ENCODE data around the gene CD200R1.

CD200R1 gene

DNA sequence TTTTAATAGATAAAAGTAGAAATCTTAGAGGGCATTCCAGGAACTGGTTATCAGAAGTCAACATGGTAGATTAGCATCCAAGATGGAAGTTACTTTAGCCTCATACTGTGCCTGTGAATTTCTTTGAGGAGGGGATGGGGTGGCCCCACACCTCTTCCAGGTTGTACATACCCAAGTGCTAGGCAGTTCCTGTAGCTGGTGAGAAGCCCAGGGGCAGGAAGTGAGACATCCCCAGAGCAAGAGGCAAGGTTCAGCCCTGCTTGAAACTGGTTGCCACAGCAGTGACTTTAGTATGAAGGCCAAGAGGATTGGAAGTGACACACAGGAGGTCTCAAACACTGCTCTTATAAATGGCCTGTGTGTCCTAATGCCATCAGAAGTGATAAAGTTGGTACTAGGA is 27.8 kb upstream of the CD200R1 start:
- no peak overlapping the region for H3K4me2 ChIP-seq
- no peak overlapping the region for H3K4me3 ChIP-seq (IDR thresholded peaks at IDR 0.05; ENCODE audit: insufficient read depth, low read depth, low read length)
- H3K27ac ChIP-seq = no peak overlapping the region
- no peaks in the 10 kb centered on the region for H3K79me2 ChIP-seq (ENCODE audit: insufficient read depth, low read depth)
- H3K27me3 ChIP-seq (ENCODE audit: insufficient read depth, low read depth) = no peaks in the 10 kb centered on the region
- TF ChIP-seq, protein P1, sequence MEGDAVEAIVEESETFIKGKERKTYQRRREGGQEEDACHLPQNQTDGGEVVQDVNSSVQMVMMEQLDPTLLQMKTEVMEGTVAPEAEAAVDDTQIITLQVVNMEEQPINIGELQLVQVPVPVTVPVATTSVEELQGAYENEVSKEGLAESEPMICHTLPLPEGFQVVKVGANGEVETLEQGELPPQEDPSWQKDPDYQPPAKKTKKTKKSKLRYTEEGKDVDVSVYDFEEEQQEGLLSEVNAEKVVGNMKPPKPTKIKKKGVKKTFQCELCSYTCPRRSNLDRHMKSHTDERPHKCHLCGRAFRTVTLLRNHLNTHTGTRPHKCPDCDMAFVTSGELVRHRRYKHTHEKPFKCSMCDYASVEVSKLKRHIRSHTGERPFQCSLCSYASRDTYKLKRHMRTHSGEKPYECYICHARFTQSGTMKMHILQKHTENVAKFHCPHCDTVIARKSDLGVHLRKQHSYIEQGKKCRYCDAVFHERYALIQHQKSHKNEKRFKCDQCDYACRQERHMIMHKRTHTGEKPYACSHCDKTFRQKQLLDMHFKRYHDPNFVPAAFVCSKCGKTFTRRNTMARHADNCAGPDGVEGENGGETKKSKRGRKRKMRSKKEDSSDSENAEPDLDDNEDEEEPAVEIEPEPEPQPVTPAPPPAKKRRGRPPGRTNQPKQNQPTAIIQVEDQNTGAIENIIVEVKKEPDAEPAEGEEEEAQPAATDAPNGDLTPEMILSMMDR (conservative IDR thresholded peaks at IDR 0.05; ENCODE audit: low read depth, low read length) = no peak
- H4K20me1 ChIP-seq (ENCODE audit: insufficient read depth) = no peaks in the 10 kb centered on the region
- no peak overlapping the region for H3K9ac ChIP-seq
- no peak overlapping the region for H2AFZ ChIP-seq (ENCODE audit: low read depth)
- peaks cover 7% of the 10 kb centered on the region; the same call in 1 of the 2 replicates for H3K36me3 ChIP-seq (ENCODE audit: insufficient read depth)
- H3K4me1 ChIP-seq (ENCODE audit: low read depth, poor library complexity, severe bottlenecking) = peaks cover 36% of the 10 kb centered on the region

DNA sequence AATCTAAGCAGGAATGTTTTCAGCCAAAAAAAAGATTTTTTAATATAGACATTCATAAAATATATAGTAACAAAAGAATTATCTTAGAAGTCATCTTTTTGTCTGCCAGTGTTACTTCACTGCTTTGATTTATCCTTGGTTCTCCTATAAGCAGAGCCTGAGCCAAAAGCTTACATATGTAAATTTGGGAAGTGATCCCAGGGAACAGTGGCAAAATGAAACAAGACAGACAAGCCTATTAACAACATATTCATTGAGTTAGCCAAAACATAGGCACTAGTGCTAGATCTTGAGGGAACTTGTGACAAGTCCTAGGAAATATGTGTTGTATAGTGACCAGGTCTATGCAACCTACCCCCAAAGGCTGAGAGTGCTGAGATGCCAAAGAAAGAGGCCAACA is 27.1 kb upstream of the CD200R1 start:
- Histone ChIP-seq H3K4me3 (IDR thresholded peaks at IDR 0.05; ENCODE audit: insufficient read depth, low read depth, low read length) (no peak overlapping the region), H4K20me1 (ENCODE audit: insufficient read depth) (no peaks in the 10 kb centered on the region), H3K4me1 (ENCODE audit: low read depth, poor library complexity, severe bottlenecking) (peaks cover 30% of the 10 kb centered on the region), H3K4me2 (no peak overlapping the region), H3K9ac (no peak overlapping the region), H3K27me3 (ENCODE audit: insufficient read depth, low read depth) (no peaks in the 10 kb centered on the region), H3K27ac (no peak overlapping the region), H2AFZ (ENCODE audit: low read depth) (no peak overlapping the region), H3K36me3 (ENCODE audit: insufficient read depth) (peaks cover 7% of the 10 kb centered on the region; the same call in 1 of the 2 replicates), H3K79me2 (ENCODE audit: insufficient read depth, low read depth) (no peaks in the 10 kb centered on the region)
- TF ChIP-seq, protein P1 (conservative IDR thresholded peaks at IDR 0.05; ENCODE audit: low read depth, low read length) = no peak

DNA sequence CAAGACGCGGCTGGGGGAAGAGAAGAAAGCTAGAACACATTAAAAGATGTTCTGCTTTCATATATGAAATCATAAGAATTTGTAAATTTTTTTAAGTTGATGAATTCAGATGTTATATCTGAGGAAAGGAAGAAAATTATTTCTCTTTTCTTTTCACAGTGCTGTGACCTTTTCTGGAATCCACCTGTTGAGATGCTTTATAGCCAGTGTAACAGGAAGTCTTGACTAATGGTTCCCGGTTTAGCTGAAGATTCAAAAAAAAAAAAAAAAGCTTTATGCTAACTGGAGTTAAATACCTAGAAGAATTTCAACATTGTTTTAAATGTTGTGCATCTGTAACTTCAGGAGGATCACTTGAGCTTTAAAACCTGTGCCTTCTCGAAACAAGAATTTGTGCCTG is 25.8 kb upstream of the CD200R1 start:
- Histone ChIP-seq H3K9ac (no peak overlapping the region), H3K27me3 (ENCODE audit: insufficient read depth, low read depth) (no peaks in the 10 kb centered on the region), H3K36me3 (ENCODE audit: insufficient read depth) (peaks cover 7% of the 10 kb centered on the region; the same call in 1 of the 2 replicates), H3K79me2 (ENCODE audit: insufficient read depth, low read depth) (no peaks in the 10 kb centered on the region), H2AFZ (ENCODE audit: low read depth) (no peak overlapping the region), H3K4me3 (IDR thresholded peaks at IDR 0.05; ENCODE audit: insufficient read depth, low read depth, low read length) (no peak overlapping the region), H4K20me1 (ENCODE audit: insufficient read depth) (no peaks in the 10 kb centered on the region), H3K4me1 (ENCODE audit: low read depth, poor library complexity, severe bottlenecking) (peaks cover 17% of the 10 kb centered on the region), H3K4me2 (no peak overlapping the region), H3K27ac (no peak overlapping the region)
- TF ChIP-seq, protein P1 (conservative IDR thresholded peaks at IDR 0.05; ENCODE audit: low read depth, low read length) = no peak

DNA sequence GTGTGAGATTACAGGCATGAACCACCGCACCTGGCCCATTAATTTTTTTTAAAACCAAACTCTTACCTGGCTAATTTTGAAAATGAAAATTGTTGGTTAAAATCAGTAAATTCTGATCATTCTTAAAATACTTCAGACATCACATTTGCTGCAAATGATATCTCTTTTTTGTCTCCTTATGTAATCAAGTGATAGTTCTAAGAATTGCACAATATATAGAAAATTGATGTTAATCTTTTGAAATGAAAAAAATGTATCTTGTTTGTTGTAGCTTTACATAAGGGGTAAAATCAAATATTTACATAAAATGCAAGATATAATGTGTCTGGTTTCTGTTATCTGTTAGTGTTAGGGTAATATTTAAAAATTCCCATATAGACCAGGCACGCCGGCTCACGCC is 20.9 kb upstream of the CD200R1 start:
- Histone ChIP-seq H3K4me1 (ENCODE audit: low read depth, poor library complexity, severe bottlenecking) (peaks cover 15% of the 10 kb centered on the region), H3K27me3 (ENCODE audit: insufficient read depth, low read depth) (no peaks in the 10 kb centered on the region), H4K20me1 (ENCODE audit: insufficient read depth) (no peaks in the 10 kb centered on the region), H3K27ac (no peak overlapping the region), H3K79me2 (ENCODE audit: insufficient read depth, low read depth) (peaks cover 13% of the 10 kb centered on the region), H3K4me2 (no peak overlapping the region), H3K4me3 (IDR thresholded peaks at IDR 0.05; ENCODE audit: insufficient read depth, low read depth, low read length) (no peak overlapping the region), H2AFZ (ENCODE audit: low read depth) (no peak overlapping the region), H3K36me3 (ENCODE audit: insufficient read depth) (peaks cover 4% of the 10 kb centered on the region; the same call in 1 of the 2 replicates), H3K9ac (no peak overlapping the region)
- TF ChIP-seq, protein P1 (conservative IDR thresholded peaks at IDR 0.05; ENCODE audit: low read depth, low read length) = no peak

Measured in KMS-11 (cell line).